PFSK-1 (cell line): ENCODE measurements around the gene EPHA4.

Experiments used
- FOXP2 ChIP-seq: optimal IDR thresholded peaks from 2 replicates; pipeline ENCODE3; 2011; ENCODE audit warnings: borderline replicate concordance, control low read depth, inconsistent platforms; ENCODE audit not compliant: insufficient read depth; ENCODE audit errors: extremely low read length, extremely low read depth
- POLR2AphosphoS5 ChIP-seq: IDR thresholded peaks from 2 replicates; pipeline ENCODE4 v1.6.1; 2012; ENCODE audit warnings: low read depth, mild to moderate bottlenecking, control low read depth, low read length, moderate library complexity
- REST ChIP-seq, 2 experiments: IDR thresholded peaks; 2 replicates each; pipeline versions ENCODE4 v1.6.1 to v1.8.0; 2011 to 2012; ENCODE audit warnings: low read depth in 2 of 2, low read length in 2 of 2, control low read depth in 1 of 2, inconsistent platforms in 1 of 2, mild to moderate bottlenecking in 1 of 2, moderate library complexity in 1 of 2; ENCODE audit not compliant: insufficient read depth in 1 of 2
- SIN3A ChIP-seq: IDR thresholded peaks from 2 replicates; pipeline ENCODE4 v1.6.1; 2012; ENCODE audit warnings: mild to moderate bottlenecking, low read length, moderate library complexity, borderline replicate concordance; ENCODE audit not compliant: insufficient read depth
- TAF1 ChIP-seq: IDR thresholded peaks from 2 replicates; pipeline ENCODE4 v1.6.1; 2012; ENCODE audit warnings: low read length, control low read depth, borderline replicate concordance; ENCODE audit not compliant: insufficient read depth

EPHA4 gene

DNA sequence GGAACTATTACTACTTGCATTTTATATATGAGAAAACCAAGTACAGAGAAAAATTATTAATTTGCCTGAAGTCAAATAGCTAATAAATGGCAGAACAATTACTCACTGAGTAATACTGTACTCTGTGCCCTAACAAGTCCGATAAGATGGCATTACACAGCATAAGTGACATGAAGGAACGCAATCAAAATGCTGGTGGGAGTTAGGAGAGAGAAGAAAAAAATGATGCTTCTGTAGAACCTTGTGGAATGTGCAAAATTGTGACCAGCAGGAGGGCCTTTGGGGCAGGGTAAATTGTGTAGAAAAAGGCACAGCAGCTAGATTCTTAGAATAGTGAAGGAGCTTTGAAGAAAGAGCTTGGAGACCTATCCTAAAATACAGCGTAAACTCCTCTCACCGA is 32.9 kb downstream of the EPHA4 start:
- TF ChIP-seq TAF1, result no peak

GRCh38 chr2:221535824-221536223 is 36.3 kb downstream of the EPHA4 start:
- TF ChIP-seq REST (IDR thresholded peaks at IDR 0.05; ENCODE audit: insufficient read depth in 1 of 2, low read depth in 2 of 2, low read length in 2 of 2) (no peak), POLR2AphosphoS5 (no peak), FOXP2 (no peak), SIN3A (no peak), TAF1 (no peak)

- TF ChIP-seq POLR2AphosphoS5, result no peak
- TF ChIP-seq TAF1, result no peak
- no peak for TF ChIP-seq FOXP2
- TF ChIP-seq SIN3A, result no peak
- no peak for TF ChIP-seq REST (IDR thresholded peaks at IDR 0.05; ENCODE audit: insufficient read depth in 1 of 2, low read depth in 2 of 2, low read length in 2 of 2)
Observed at GRCh38 chr2:221533299-221533698, 38.8 kb downstream of the EPHA4 start.

- TF ChIP-seq POLR2AphosphoS5 (no peak), TAF1 (no peak), REST (IDR thresholded peaks at IDR 0.05; ENCODE audit: insufficient read depth in 1 of 2, low read depth in 2 of 2, low read length in 2 of 2) (no peak), SIN3A (no peak), FOXP2 (no peak)
Observed at GRCh38 chr2:221532641-221533040, 39.5 kb downstream of the EPHA4 start.

GRCh38 chr2:221530653-221531037 is 41.5 kb downstream of the EPHA4 start:
- TF ChIP-seq TAF1 (no peak), FOXP2 (no peak), SIN3A (no peak), REST (IDR thresholded peaks at IDR 0.05; ENCODE audit: insufficient read depth in 1 of 2, low read depth in 2 of 2, low read length in 2 of 2) (no peak), POLR2AphosphoS5 (no peak)
